K562 (cell line): ENCODE results near the gene SOX18. TPM values are rescaled to one million over a fixed set of nuclear protein-coding genes. Genes with fewer than 3 reads are reported as not detected.

Source experiments
- DIDO1 ChIP-seq: fragments of 450-650 bp; IDR thresholded peaks from 2 replicates; pipeline ENCODE4 v1.6.1; 2016; ENCODE audit warnings: low read depth, missing biosample characterization, missing genetic modification characterization
- DPF2 ChIP-seq: fragments of 450-650 bp; IDR thresholded peaks from 2 replicates; pipeline ENCODE4 v1.6.1; 2016
- IFI16 ChIP-seq: fragments of 250-450 bp; sonication (Bioruptor Pico); IDR thresholded peaks from 2 replicates; pipeline ENCODE4 v2.1.2; 2022; ENCODE audit warnings: mild to moderate bottlenecking, inconsistent platforms
- KLF16 ChIP-seq: IDR thresholded peaks from 2 replicates; pipeline ENCODE4 v1.6.1; 2016; ENCODE audit warnings: antibody characterized with exemption
- POU5F1 ChIP-seq: fragments of 150-350 bp; IDR thresholded peaks from 2 replicates; pipeline ENCODE4 v1.6.1; 2014; ENCODE audit warnings: borderline replicate concordance, low read length, low read depth, mild to moderate bottlenecking; ENCODE audit not compliant: partially characterized antibody
- RBM34 ChIP-seq: fragments of 200-400 bp; formaldehyde crosslinking; IDR thresholded peaks from 2 replicates; pipeline ENCODE4 v1.6.1; 2018; ENCODE audit warnings: low read length, borderline replicate concordance; ENCODE audit not compliant: insufficient read depth
- SMAD1 ChIP-seq: fragments of 150-350 bp; IDR thresholded peaks from 2 replicates; pipeline ENCODE4 v1.6.1; 2014; ENCODE audit warnings: low read length, low read depth; ENCODE audit not compliant: partially characterized antibody
- SRF ChIP-seq, 2 experiments: fragments of 250-450, 450-650 bp in 1 of 2; sonication (Bioruptor Pico) in 1 of 2; sonication (generic) in 1 of 2; formaldehyde crosslinking; IDR thresholded peaks; 2 replicates each; pipeline versions ENCODE4 v1.5.0 to v1.5.1; 2020 to 2022; ENCODE audit warnings: mild to moderate bottlenecking in 1 of 2, missing genetic modification reagents in 1 of 2
- SRSF9 ChIP-seq: fragments of 200-400 bp; formaldehyde crosslinking; IDR thresholded peaks from 2 replicates; pipeline ENCODE4 v1.6.1; 2017; ENCODE audit warnings: low read depth, low read length, borderline replicate concordance
- STAT5B ChIP-seq: fragments of 250-450 bp; sonication (Bioruptor Pico); IDR thresholded peaks from 2 replicates; pipeline ENCODE4 v1.8.0; 2021; ENCODE audit warnings: mild to moderate bottlenecking, inconsistent platforms
- ZFP30 ChIP-seq: fragments of 250-450 bp; sonication (Bioruptor Pico); IDR thresholded peaks from 2 replicates; pipeline ENCODE4 v1.8.0; 2022; ENCODE audit warnings: moderate library complexity, mild to moderate bottlenecking, inconsistent platforms, borderline replicate concordance
- ZFX ChIP-seq: sonication (generic); formaldehyde crosslinking; IDR thresholded peaks from 2 replicates; pipeline ENCODE4 v1.8.0; 2022; ENCODE audit warnings: mild to moderate bottlenecking, missing genetic modification reagents, moderate library complexity
- polyA plus RNA-seq, 8 experiments: library from polyadenylated mRNA; depleted of rRNA in 4 of 8; stranded (reverse) in 5 of 8; unstranded in 3 of 8; fragments of >200 nt; fragmentation: Nextera tagmentation in 2 of 8; fragmentation: Illumina TruSeq in 1 of 8; extraction: Ambion mirVana in 2 of 8; extraction: Trizol in 1 of 8; gene quantifications; 2 replicates each; pipeline versions ENCODE4 v1.2.1 to v1.2.3, GENCODE V29; 2011 to 2014; ENCODE audit warnings: inconsistent platforms in 1 of 8, missing spikeins in 1 of 8
- total RNA-seq, 7 experiments: library from RNA; depleted of rRNA in 6 of 7; stranded (reverse); fragments of >200 nt in 6 of 7; fragmentation: Illumina TruSeq in 2 of 7; extraction: Trizol in 2 of 7; gene quantifications; 2 replicates each; pipeline versions ENCODE4 v1.2.1 to v1.2.3, GENCODE V29; 2011 to 2021; ENCODE audit warnings: low replicate concordance in 1 of 7
- TF ChIP-seq, protein P1 (sequence below): fragments of 450-650 bp; IDR thresholded peaks from 2 replicates; pipeline ENCODE4 v1.6.1; 2016; ENCODE audit warnings: missing biosample characterization, missing genetic modification characterization
- TF ChIP-seq, protein P2 (sequence below): fragments of 450-650 bp; conservative IDR thresholded peaks from 2 replicates; pipeline ENCODE4 v1.6.1; 2016; ENCODE audit warnings: missing genetic modification characterization, low read depth, mild to moderate bottlenecking, missing compliant biosample characterization, moderate library complexity
- TF ChIP-seq, protein P3 (sequence below): sonication (generic); formaldehyde crosslinking; IDR thresholded peaks from 2 replicates; pipeline ENCODE4 v1.8.1; 2022; ENCODE audit warnings: missing genetic modification reagents
- TF ChIP-seq, protein P4 (sequence below): sonication (generic); IDR thresholded peaks from 2 replicates; pipeline ENCODE4 v1.6.1; 2016
- TF ChIP-seq, protein P5 (sequence below), 2 experiments: fragments of 450-650 bp in 1 of 2; sonication (generic) in 1 of 2; formaldehyde crosslinking; conservative IDR thresholded peaks; 2 replicates each; pipeline versions ENCODE4 v1.4.0 to v1.8.1; 2020 to 2022; ENCODE audit warnings: mild to moderate bottlenecking in 1 of 2, missing genetic modification reagents in 1 of 2
- TF ChIP-seq, protein P6 (sequence below): sonication (generic); formaldehyde crosslinking; IDR thresholded peaks from 2 replicates; pipeline ENCODE4 v1.8.1; 2023; ENCODE audit warnings: mild to moderate bottlenecking, missing genetic modification reagents

Gene SOX18
- total and polyA plus RNA-seq, 9 of the 15 experiments (the other 6 are each of a cell fraction or from before 2014, with no cell fraction given) = 0.15 to 19.8 (median 0.33) TPM

DNA sequence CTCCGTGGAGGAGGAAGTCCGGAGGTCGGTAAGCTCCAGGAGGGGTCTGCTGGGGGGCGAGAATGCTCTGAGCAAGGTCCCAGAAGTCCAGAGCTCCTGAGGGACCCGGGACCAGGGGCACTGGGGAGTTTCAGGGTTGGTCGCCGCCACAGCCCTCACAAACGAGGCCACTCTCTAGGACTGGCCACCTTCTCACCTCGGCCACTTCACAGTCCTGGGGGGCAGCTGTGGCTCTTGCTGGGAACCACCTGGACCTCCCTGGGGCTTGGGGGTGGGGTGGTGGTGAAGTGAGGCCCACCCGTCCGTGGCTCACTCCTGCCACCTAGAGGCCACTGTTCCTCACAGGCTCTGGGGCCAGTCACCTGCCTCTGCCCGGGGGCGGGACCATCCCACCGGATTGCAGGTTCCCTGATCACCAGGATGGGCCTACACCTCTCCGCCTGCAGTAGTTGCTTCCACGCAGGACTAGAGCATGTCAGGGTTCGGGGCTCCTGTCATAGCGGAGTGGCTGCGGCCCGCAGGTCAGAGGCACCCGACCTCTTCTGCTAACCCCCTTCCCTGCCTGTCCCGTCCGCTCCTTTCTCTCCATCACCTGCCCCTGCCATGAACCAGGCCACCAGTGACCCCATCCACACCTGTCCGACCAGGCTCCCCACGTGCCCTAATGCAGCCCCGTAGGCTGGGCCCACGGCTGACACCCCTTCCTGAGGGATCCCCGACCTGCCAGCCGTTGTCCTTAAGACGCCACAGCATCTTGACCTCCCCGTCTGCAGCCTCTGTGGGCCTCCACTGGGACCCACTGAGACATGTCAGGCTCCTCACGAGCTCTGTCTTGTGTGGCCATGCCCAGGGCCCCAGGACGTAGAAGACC is 8.4 kb upstream of the SOX18 start (continued):
- TF ChIP-seq, protein P1, sequence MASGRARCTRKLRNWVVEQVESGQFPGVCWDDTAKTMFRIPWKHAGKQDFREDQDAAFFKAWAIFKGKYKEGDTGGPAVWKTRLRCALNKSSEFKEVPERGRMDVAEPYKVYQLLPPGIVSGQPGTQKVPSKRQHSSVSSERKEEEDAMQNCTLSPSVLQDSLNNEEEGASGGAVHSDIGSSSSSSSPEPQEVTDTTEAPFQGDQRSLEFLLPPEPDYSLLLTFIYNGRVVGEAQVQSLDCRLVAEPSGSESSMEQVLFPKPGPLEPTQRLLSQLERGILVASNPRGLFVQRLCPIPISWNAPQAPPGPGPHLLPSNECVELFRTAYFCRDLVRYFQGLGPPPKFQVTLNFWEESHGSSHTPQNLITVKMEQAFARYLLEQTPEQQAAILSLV (tag) = no peak
- TF ChIP-seq, protein P2, sequence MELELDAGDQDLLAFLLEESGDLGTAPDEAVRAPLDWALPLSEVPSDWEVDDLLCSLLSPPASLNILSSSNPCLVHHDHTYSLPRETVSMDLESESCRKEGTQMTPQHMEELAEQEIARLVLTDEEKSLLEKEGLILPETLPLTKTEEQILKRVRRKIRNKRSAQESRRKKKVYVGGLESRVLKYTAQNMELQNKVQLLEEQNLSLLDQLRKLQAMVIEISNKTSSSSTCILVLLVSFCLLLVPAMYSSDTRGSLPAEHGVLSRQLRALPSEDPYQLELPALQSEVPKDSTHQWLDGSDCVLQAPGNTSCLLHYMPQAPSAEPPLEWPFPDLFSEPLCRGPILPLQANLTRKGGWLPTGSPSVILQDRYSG = no peak
- TF ChIP-seq, protein P3, sequence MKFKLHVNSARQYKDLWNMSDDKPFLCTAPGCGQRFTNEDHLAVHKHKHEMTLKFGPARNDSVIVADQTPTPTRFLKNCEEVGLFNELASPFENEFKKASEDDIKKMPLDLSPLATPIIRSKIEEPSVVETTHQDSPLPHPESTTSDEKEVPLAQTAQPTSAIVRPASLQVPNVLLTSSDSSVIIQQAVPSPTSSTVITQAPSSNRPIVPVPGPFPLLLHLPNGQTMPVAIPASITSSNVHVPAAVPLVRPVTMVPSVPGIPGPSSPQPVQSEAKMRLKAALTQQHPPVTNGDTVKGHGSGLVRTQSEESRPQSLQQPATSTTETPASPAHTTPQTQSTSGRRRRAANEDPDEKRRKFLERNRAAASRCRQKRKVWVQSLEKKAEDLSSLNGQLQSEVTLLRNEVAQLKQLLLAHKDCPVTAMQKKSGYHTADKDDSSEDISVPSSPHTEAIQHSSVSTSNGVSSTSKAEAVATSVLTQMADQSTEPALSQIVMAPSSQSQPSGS = no peak
- no peak for TF ChIP-seq DIDO1 (tag)
- TF ChIP-seq, protein P4, sequence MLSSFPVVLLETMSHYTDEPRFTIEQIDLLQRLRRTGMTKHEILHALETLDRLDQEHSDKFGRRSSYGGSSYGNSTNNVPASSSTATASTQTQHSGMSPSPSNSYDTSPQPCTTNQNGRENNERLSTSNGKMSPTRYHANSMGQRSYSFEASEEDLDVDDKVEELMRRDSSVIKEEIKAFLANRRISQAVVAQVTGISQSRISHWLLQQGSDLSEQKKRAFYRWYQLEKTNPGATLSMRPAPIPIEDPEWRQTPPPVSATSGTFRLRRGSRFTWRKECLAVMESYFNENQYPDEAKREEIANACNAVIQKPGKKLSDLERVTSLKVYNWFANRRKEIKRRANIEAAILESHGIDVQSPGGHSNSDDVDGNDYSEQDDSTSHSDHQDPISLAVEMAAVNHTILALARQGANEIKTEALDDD = no peak
- no peak for TF ChIP-seq RBM34
- TF ChIP-seq ZFX (CRISPR knock-in tag) = peak; percentile 54
- no peak for TF ChIP-seq ZFP30 (CRISPR knock-in tag)
- no peak for TF ChIP-seq DPF2
- no peak for TF ChIP-seq POU5F1
- 0 out of 2 replicates have a peak, but pooled peaks have one; percentile 30 for TF ChIP-seq KLF16
- no peak for TF ChIP-seq SMAD1
- TF ChIP-seq, protein P5, sequence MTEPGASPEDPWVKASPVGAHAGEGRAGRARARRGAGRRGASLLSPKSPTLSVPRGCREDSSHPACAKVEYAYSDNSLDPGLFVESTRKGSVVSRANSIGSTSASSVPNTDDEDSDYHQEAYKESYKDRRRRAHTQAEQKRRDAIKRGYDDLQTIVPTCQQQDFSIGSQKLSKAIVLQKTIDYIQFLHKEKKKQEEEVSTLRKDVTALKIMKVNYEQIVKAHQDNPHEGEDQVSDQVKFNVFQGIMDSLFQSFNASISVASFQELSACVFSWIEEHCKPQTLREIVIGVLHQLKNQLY (CRISPR knock-in tag; conservative IDR thresholded peaks at IDR 0.05) = no peak
- TF ChIP-seq STAT5B = no peak
- no peak for TF ChIP-seq SRSF9
- TF ChIP-seq, protein P6, sequence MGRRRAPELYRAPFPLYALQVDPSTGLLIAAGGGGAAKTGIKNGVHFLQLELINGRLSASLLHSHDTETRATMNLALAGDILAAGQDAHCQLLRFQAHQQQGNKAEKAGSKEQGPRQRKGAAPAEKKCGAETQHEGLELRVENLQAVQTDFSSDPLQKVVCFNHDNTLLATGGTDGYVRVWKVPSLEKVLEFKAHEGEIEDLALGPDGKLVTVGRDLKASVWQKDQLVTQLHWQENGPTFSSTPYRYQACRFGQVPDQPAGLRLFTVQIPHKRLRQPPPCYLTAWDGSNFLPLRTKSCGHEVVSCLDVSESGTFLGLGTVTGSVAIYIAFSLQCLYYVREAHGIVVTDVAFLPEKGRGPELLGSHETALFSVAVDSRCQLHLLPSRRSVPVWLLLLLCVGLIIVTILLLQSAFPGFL = no peak
- TF ChIP-seq SRF (CRISPR knock-in tag; IDR thresholded peaks at IDR 0.05) = 0 out of 4 replicates have a peak, but pooled peaks of 1 of the 2 experiments have one; percentile 13
- no peak for TF ChIP-seq IFI16
